OCI-LY7 (cell line): ENCODE results near the gene PCDHGA6. TPM values are rescaled to one million over a fixed set of nuclear protein-coding genes. Genes with fewer than 3 reads are reported as not detected.
"Not testable (repeated sequence)": the region's sequence is repeated elsewhere in the genome, so short reads cannot be mapped to it uniquely, and the experiment has no call there.

Source experiments
- BruUV-seq: library from RNA; stranded (reverse); fragments of 400-500 nt; replicated peaks from 2 replicates; lab custom pipeline; 2021; lab: Mats Ljungman, UMichigan
- CTCF ChIA-PET: fragments of 300-600 bp; sonication (Branson Sonifier 250); formaldehyde crosslinking; loops from one replicate; lab custom pipeline; 2022; ENCODE audit warnings: antibody characterized with exemption; ENCODE audit not compliant: unreplicated experiment; lab: Charles Lee
- POLR2A ChIA-PET: fragments of 300-600 bp; sonication (Branson Sonifier 250); formaldehyde crosslinking; loops from one replicate; lab custom pipeline; 2022; ENCODE audit warnings: antibody characterized with exemption; lab: Charles Lee
- DNase-seq: peaks from one replicate; pipeline ENCODE4 v3.0.0-alpha.2; 2015; ENCODE audit warnings: low spot score
- H2AFZ ChIP-seq: fragments of 200-600 bp; sonication (generic), shearing (Covaris generic); 2 replicates; pipeline ENCODE4 v1.6.1; 2014; ENCODE audit warnings: mild to moderate bottlenecking, antibody characterized with exemption, low read length, moderate library complexity
- H3K27ac ChIP-seq: fragments of 200-600 bp; sonication (generic); 2 replicates; pipeline ENCODE4 v1.5.1; 2014; ENCODE audit warnings: mixed run types, low read depth, mild to moderate bottlenecking, moderate library complexity, low read length, inconsistent platforms; ENCODE audit not compliant: poor library complexity, severe bottlenecking
- H3K36me3 ChIP-seq: fragments of 200-600 bp; sonication (generic); 2 replicates; pipeline ENCODE4 v1.6.1; 2014; ENCODE audit warnings: mild to moderate bottlenecking, antibody characterized with exemption, low read length, moderate library complexity, mixed read lengths; ENCODE audit not compliant: insufficient read depth
- H3K4me1 ChIP-seq: fragments of 200-600 bp; sonication (generic); 2 replicates; pipeline ENCODE4 v1.5.1; 2014; ENCODE audit warnings: mild to moderate bottlenecking, low read length; ENCODE audit not compliant: insufficient read depth, poor library complexity, severe bottlenecking
- H3K4me2 ChIP-seq: fragments of 200-600 bp; sonication (generic); 2 replicates; pipeline ENCODE4 v1.6.1; 2014; ENCODE audit warnings: mild to moderate bottlenecking, low read length
- H3K4me3 ChIP-seq: fragments of 200-600 bp; sonication (generic); 2 replicates; pipeline ENCODE4 v1.5.1; 2014; ENCODE audit warnings: mild to moderate bottlenecking, low read depth, low read length; ENCODE audit not compliant: poor library complexity, severe bottlenecking
- H3K79me2 ChIP-seq: fragments of 200-600 bp; sonication (generic); 2 replicates; pipeline ENCODE4 v1.6.1; 2016; ENCODE audit warnings: low read depth, mild to moderate bottlenecking, low read length, moderate library complexity, mixed read lengths; ENCODE audit not compliant: insufficient read depth
- H3K9me2 ChIP-seq: fragments of 200-600 bp; sonication (generic); 2 replicates; pipeline ENCODE4 v1.6.1; 2016; ENCODE audit warnings: mild to moderate bottlenecking, low read length, mixed read lengths; ENCODE audit not compliant: insufficient read depth
- H3K9me3 ChIP-seq: fragments of 200-600 bp; sonication (generic); 2 replicates; pipeline ENCODE4 v1.6.1; 2014; ENCODE audit warnings: mild to moderate bottlenecking, mixed run types, low read length, mixed read lengths
- H4K20me1 ChIP-seq: fragments of 200-600 bp; sonication (generic); 2 replicates; pipeline ENCODE4 v1.6.1; 2014; ENCODE audit warnings: mild to moderate bottlenecking, antibody characterized with exemption, low read length, moderate library complexity, mixed read lengths; ENCODE audit not compliant: insufficient read depth
- EZH2phosphoT487 ChIP-seq: fragments of 200-600 bp; sonication (generic); IDR thresholded peaks from 2 replicates; pipeline ENCODE4 v1.6.1; 2018; ENCODE audit warnings: low read depth, borderline replicate concordance, mild to moderate bottlenecking, mixed run types, antibody characterized with exemption, low read length, moderate library complexity, mixed read lengths
- intact Hi-C: fragments of 100-400 bp; cut with micrococcal nuclease; formaldehyde crosslinking; loops from one replicate; pipeline ENCODE4 v1.10.0; 2022; ENCODE audit not compliant: unreplicated experiment
- total RNA-seq, 2 experiments: library from RNA; depleted of rRNA in 1 of 2; stranded (reverse); fragments of >200 nt in 1 of 2; shearing (Covaris generic) in 1 of 2; gene quantifications; 2 replicates each; pipeline ENCODE4 v1.2.3, GENCODE V29; 2014 to 2022
- TF ChIP-seq, protein P1 (sequence below): fragments of 200-600 bp; sonication (generic); conservative IDR thresholded peaks from 2 replicates; pipeline ENCODE4 v1.5.1; 2014; ENCODE audit warnings: mild to moderate bottlenecking, antibody characterized with exemption, low read length, moderate library complexity, mixed read lengths

PCDHGA6 gene
- total RNA-seq, 2 experiments from 2014 or later: 5.5 to 6.3 TPM

DNA sequence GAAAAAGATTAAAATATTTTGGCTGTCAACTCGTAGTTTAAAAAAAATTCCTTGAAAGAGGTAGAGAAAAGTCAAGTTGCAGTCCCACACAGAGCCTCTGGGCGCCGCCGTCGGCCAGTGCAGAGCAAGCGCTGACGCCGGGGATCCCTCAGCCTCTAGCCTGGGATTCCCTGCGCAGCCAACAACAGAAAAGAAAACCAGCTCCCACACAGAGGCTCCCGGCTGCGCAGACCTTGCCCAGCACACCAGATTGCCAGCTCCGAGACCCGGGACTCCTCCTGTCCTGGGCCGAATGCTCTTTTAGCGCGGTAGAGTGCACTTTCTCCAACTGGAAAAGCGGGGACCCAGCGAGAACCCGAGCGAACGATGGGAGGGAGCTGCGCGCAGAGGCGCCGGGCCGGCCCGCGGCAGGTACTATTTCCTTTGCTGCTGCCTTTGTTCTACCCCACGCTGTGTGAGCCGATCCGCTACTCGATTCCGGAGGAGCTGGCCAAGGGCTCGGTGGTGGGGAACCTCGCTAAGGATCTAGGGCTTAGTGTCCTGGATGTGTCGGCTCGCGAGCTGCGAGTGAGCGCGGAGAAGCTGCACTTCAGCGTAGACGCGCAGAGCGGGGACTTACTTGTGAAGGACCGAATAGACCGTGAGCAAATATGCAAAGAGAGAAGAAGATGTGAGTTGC is 43.9 kb downstream of the PCDHGA6 start, which contains the start of gene PCDHGB7:
Gene PCDHGB7 (plus strand): TSS at position 184 of the 679 bp plus-strand sequence. CDS start 183 bp downstream, at position 367.
- H3K27ac ChIP-seq, H3K4me1 ChIP-seq, H4K20me1 ChIP-seq, H3K9me3 ChIP-seq, H3K79me2 ChIP-seq, H3K9me2 ChIP-seq, BruUV-seq, H3K36me3 ChIP-seq: not testable (repeated sequence)
- TF ChIP-seq, protein P1, sequence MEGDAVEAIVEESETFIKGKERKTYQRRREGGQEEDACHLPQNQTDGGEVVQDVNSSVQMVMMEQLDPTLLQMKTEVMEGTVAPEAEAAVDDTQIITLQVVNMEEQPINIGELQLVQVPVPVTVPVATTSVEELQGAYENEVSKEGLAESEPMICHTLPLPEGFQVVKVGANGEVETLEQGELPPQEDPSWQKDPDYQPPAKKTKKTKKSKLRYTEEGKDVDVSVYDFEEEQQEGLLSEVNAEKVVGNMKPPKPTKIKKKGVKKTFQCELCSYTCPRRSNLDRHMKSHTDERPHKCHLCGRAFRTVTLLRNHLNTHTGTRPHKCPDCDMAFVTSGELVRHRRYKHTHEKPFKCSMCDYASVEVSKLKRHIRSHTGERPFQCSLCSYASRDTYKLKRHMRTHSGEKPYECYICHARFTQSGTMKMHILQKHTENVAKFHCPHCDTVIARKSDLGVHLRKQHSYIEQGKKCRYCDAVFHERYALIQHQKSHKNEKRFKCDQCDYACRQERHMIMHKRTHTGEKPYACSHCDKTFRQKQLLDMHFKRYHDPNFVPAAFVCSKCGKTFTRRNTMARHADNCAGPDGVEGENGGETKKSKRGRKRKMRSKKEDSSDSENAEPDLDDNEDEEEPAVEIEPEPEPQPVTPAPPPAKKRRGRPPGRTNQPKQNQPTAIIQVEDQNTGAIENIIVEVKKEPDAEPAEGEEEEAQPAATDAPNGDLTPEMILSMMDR: peak; percentile 86
- CTCF ChIA-PET: interaction anchor here (0.6 to 1.4 kb wide), 6 partner anchors 12 to 146 kb away, joined by 3 to 5 read pairs (median 3); partner anchors contain the start of genes PCDHGA12 and PCDHGB2
- Histone ChIP-seq H3K4me3 (peak within 1 kb of the TSS; percentile 67), H2AFZ (peak within 1 kb of the TSS; percentile 65), H3K4me2 (peak within 1 kb of the TSS; percentile 84)
- intact Hi-C loops: loop anchor here (1.0 kb wide), 3 partner anchors 108 to 147 kb away; no protein-coding TSS in a partner anchor
- peak; percentile 82 for DNase-seq
- POLR2A ChIA-PET: interaction anchor here (0.7 to 1.0 kb wide), 2 partner anchors 102 to 146 kb away, joined by 3 to 5 read pairs; no protein-coding TSS in a partner anchor

DNA sequence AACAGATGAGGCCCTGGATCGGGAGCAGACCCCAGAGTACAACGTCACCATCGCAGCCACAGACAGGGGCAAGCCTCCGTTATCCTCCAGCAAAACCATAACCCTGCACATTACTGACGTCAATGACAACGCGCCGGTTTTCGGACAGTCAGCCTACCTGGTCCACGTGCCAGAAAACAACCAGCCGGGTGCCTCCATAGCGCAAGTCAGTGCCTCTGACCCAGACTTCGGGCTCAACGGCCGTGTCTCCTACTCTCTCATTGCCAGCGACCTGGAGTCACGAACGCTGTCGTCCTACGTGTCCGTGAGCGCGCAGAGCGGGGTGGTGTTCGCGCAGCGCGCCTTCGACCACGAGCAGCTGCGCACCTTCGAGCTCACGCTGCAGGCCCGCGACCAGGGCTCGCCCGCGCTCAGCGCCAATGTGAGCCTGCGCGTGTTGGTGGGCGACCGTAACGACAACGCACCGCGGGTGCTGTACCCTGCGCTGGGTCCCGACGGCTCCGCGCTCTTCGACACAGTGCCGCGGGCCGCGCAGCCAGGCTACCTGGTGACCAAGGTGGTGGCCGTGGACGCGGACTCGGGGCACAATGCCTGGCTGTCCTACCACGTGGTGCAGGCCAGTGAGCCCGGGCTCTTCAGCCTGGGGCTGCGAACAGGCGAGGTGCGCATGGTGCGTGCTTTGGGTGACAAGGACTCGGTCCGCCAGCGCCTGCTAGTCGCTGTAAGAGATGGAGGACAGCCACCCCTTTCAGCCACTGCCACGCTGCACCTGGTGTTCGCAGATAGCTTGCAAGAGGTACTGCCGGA is 45.6 kb downstream of the PCDHGA6 start:
- Histone ChIP-seq H3K4me1 (peaks cover 7% of the 10 kb centered on the region), H3K79me2 (no peaks in the 10 kb centered on the region), H3K9me3 (no peaks in the 10 kb centered on the region), H2AFZ (no peak overlapping the region), H3K4me3 (no peak overlapping the region), H3K36me3 (no peaks in the 10 kb centered on the region), H3K27ac (no peak overlapping the region), H3K4me2 (no peak overlapping the region), H3K9me2 (no peaks in the 10 kb centered on the region), H4K20me1 (no peaks in the 10 kb centered on the region)
- BruUV-seq: no TSS peak
- ChIA-PET CTCF (interaction anchor here (1.0 to 1.8 kb wide), 2 partner anchors 11 to 145 kb away, joined by 3 to 5 read pairs; partner anchors contain the start of gene PCDHGA12), POLR2A (no interaction called here)
- DNase-seq: no peak
- TF ChIP-seq, protein P1: no peak
- no peak for TF ChIP-seq EZH2phosphoT487
- intact Hi-C loops: no loop called here
